ENCODE data around the gene TRABD2B.

The TRABD2B gene

DNA sequence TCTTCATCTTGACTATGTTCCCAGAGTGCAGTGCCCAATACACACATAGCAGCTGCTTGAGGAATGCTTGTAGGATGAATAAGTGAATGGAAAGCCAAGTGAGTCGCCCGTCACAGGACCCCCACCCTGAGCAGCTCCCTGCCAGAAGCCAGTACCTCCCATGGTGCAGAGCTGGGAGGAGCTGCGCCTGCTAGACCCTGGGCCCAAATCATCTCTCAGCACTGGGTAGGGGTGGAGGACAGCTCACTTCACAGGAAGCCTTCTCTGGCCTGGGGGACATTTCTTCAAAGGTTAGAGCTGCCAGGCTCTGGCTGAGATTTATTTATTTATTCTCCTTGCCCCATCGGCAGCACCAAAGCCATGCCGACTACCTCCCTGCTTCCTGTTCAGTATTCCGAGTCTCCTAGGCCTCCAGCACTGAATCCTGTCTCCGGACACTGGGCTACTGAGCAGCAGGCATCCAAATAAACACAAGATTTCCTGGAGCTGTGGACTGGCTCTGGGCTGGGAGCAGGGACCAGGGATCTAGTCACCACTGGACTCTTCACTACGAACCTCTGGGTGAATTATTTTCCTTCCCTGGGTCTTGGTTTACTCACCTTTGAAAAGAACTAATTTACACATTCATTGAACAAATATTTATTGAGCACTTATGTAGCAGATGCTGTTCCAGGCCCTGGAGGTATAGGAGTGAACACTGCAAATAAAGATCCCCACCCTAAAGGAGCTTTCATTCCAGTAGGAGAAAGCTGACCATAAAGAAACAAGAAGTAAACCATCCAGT is 187.7 kb downstream of the TRABD2B start:
- Histone ChIP-seq H3K36me3 (no peaks in the 10 kb centered on the region), H3K27me3 (no peaks in the 10 kb centered on the region), H4K20me1 (peaks cover 0 to 5% (median 0%) of the 10 kb centered on the region in 11 experiments; a peak in 1 of 22 replicates), H3K4me2 (no peak overlapping the region), H3K9ac (no peak overlapping the region), H3K4me3 (no peak overlapping the region), H3K4me1 (peaks cover 6 to 22% (median 16%) of the 10 kb centered on the region in 10 experiments), H3K9me3 (replicated peaks in 1 of 11) (no peaks in the 10 kb centered on the region), H3K27ac (no peak overlapping the region)
- TF ChIP-seq Cebpa-rat (IDR thresholded peaks at IDR 0.05) = no peak

DNA sequence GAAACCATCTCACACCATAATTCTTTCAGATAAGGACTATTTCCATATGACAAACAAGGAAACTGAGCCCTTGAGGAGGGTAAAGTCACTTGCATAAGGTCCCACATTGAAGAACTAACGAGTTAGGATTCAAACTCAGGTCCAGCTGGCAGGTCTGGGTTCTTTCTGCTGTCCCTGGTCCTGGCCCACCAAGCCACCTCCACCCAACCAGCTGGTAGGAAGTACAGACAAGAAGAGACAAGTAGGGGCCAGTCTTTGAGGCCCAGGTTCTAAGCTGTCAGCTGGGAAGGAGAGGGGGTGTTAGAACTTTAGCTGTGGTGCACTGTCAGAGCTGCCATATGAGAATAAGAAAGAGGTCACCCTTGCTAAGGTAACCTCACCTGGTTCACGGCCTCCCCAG is 188.6 kb downstream of the TRABD2B start:
- Histone ChIP-seq H3K4me1 (peaks cover 0 to 15% (median 8%) of the 10 kb centered on the region in 10 experiments; a peak in 15 of 20 replicates), H3K4me2 (no peak overlapping the region), H3K4me3 (no peak overlapping the region), H3K27ac (no peak overlapping the region), H3K27me3 (no peaks in the 10 kb centered on the region), H3K36me3 (no peaks in the 10 kb centered on the region), H3K9me3 (replicated peaks in 1 of 11) (no peaks in the 10 kb centered on the region), H4K20me1 (no peaks in the 10 kb centered on the region), H3K9ac (no peak overlapping the region)
- no peak for TF ChIP-seq Cebpa-rat (IDR thresholded peaks at IDR 0.05)

DNA sequence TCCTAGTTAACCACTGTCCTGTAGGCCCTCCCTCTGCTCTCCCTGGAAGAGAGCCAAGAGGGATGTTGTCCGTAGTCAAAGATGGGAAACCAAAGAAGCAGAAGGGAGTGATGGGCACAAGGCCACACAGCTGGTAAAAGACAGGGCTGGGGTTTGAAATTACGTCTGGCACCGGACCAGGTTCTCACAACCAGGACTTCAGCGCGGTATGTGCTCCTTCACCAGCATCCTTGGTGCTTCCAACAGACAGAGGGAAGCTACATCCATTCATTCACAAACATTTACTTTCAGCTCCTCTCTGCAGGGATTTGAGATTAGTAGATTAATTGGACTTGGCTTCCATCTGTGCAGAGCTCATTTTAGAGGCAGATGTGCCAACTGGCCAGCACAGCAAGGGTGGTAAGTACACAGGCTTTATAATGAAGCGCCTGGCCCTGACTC is 191.2 kb downstream of the TRABD2B start:
- no peak overlapping the region for H3K9ac ChIP-seq
- no peak overlapping the region for H3K4me2 ChIP-seq
- H3K9me3 ChIP-seq (replicated peaks in 1 of 11) = no peaks in the 10 kb centered on the region
- TF ChIP-seq Cebpa-rat (IDR thresholded peaks at IDR 0.05) = no peak
- peaks cover 0 to 10% (median 7%) of the 10 kb centered on the region in 10 experiments; a peak in 15 of 20 replicates for H3K4me1 ChIP-seq
- no peaks in the 10 kb centered on the region for H4K20me1 ChIP-seq
- no peak overlapping the region for H3K4me3 ChIP-seq
- no peaks in the 10 kb centered on the region for H3K36me3 ChIP-seq
- no peaks in the 10 kb centered on the region for H3K27me3 ChIP-seq
- no peak overlapping the region for H3K27ac ChIP-seq

DNA sequence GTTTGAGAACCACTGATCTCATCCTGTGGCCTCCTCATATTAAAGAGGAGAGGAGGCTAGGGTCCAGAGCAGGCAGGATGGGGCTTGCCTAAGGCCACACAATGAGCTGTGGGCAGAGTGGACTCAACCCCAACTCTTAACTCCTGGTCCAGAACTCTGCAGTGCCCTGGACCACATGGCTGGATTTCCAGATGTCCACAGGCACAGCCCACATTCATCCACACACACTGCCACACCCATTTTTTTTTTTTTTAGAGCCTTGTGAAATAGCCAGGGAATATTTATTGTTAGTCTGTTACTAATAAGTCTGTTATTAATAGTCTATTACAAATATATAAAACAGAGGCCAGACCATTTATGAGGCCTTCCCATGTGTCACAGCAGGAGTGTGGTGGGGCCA is 192.2 kb downstream of the TRABD2B start:
- no peak overlapping the region for H3K4me2 ChIP-seq
- no peak overlapping the region for H3K4me3 ChIP-seq
- H4K20me1 ChIP-seq = no peaks in the 10 kb centered on the region
- no peaks in the 10 kb centered on the region for H3K9me3 ChIP-seq (replicated peaks in 1 of 11)
- no peak for TF ChIP-seq Cebpa-rat (IDR thresholded peaks at IDR 0.05)
- no peaks in the 10 kb centered on the region for H3K36me3 ChIP-seq
- H3K27ac ChIP-seq = no peak overlapping the region
- no peak overlapping the region for H3K9ac ChIP-seq
- H3K27me3 ChIP-seq = no peaks in the 10 kb centered on the region
- peaks cover 0 to 10% (median 6%) of the 10 kb centered on the region in 10 experiments; a peak in 11 of 20 replicates for H3K4me1 ChIP-seq

DNA sequence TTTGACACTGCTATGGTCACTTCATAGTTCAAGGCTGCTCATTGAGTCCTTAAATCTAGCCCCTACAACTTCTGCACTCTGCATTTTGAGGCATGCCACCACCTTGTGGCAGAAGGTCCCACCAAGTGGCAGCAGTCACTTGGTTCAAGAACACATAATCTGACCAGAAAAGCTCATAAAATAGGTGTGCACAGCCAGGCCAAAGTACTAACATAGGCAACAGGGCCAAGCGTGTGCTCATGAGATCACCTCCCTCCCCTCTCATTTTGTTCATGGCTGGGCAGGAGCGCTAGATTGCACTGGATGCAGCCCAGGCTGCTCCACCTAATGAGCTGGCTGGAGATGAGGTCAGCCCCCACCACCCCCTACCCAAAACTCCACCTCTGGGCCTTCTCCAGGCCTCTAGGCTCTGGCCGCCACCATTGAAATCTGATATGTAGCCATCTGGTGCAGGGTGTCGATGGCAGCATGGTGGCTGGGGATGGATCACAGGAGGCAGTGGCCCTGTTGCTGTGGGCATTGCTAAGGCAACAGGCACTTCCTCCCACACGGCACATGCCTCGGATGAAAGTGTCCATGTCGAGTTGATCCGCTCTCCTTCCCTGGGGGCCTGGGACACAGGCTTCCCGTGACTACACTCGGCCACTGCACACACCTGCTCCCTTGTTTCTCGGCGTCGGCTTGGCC is 193.2 kb downstream of the TRABD2B start:
- Histone ChIP-seq H3K36me3 (no peaks in the 10 kb centered on the region), H3K9me3 (replicated peaks in 1 of 11) (no peaks in the 10 kb centered on the region), H3K27ac (no peak overlapping the region), H3K4me1 (peaks cover 0 to 10% (median 6%) of the 10 kb centered on the region in 10 experiments; a peak in 11 of 20 replicates), H3K27me3 (no peaks in the 10 kb centered on the region), H3K9ac (no peak overlapping the region), H3K4me3 (no peak overlapping the region), H4K20me1 (no peaks in the 10 kb centered on the region), H3K4me2 (no peak overlapping the region)
- TF ChIP-seq Cebpa-rat (IDR thresholded peaks at IDR 0.05) = no peak

DNA sequence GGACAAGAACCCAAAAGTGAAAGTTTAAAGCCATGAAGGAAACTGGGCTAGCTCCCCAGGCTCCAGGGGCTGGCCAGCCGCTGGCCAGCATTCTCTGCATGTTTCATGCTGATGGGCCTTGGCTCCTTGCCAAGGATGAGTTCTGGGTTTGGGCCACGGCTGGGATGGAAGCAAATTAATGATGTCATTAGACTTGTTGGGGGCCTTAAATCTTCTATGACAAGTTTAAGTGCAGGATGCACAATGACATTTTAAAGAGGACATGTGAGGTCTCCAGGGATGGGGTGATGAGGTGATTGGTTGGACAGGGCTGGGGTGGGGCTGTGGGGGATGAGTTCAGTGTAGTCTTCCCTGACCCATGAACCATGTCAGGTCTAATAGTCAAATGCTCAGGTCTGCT is 199.6 kb downstream of the TRABD2B start:
- Histone ChIP-seq H3K9me3 (replicated peaks in 1 of 11) (no peaks in the 10 kb centered on the region), H3K27ac (no peak overlapping the region), H3K27me3 (no peaks in the 10 kb centered on the region), H3K4me3 (no peak overlapping the region), H3K9ac (no peak overlapping the region), H3K36me3 (no peaks in the 10 kb centered on the region), H3K4me1 (no peaks in the 10 kb centered on the region), H3K4me2 (no peak overlapping the region), H4K20me1 (0 out of 22 replicates have a peak, but pooled peaks cover 0 to 2% (median 0%) of the 10 kb centered on the region in 11 experiments)
- no peak for TF ChIP-seq Cebpa-rat (IDR thresholded peaks at IDR 0.05)

DNA sequence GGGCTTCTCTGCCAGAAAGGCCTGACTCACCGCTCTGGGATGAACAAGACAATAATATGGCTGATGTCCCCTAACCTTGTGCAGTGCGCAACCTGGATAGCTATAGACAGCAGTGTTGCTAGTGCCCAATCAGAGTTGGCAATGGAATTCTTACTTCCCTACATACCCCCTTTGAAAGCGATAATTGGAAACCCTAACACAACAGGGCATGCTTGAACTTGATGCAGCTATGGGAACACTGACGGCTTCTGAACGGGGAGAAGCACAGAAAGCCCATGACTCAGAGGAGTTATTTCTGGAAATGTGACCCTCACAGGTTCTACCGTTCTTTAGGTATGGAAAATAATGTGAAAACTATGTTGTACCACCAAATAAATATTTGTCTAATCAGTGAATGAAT is 200.6 kb downstream of the TRABD2B start:
- no peak overlapping the region for H3K9ac ChIP-seq
- no peaks in the 10 kb centered on the region for H3K27me3 ChIP-seq
- no peak overlapping the region for H3K27ac ChIP-seq
- H3K4me2 ChIP-seq = no peak overlapping the region
- no peaks in the 10 kb centered on the region for H3K9me3 ChIP-seq (replicated peaks in 1 of 11)
- H3K4me3 ChIP-seq = no peak overlapping the region
- no peaks in the 10 kb centered on the region for H3K36me3 ChIP-seq
- no peaks in the 10 kb centered on the region for H3K4me1 ChIP-seq
- no peak for TF ChIP-seq Cebpa-rat (IDR thresholded peaks at IDR 0.05)
- H4K20me1 ChIP-seq = 0 out of 22 replicates have a peak, but pooled peaks cover 0 to 2% (median 0%) of the 10 kb centered on the region in 11 experiments

DNA sequence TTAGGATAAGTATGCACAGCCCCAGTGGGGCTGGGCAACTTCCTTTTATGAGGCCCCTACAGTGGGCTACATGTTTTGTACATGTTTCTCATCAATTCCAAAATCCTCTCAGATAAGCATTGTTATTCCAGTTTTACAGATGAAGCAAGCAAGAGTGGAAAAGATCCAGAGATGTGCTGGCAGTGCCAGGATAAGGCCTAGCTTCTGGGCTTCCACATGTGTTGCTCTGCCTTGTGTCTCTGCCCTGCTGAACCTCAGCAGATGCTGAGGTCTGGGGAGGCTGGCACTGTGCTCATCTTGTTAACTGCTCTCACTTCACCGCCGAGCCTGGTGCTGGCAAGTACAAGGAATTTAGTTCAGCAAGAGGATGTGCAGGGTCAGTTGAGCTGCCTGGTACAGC is 202.1 kb downstream of the TRABD2B start:
- H3K36me3 ChIP-seq = no peaks in the 10 kb centered on the region
- H3K9ac ChIP-seq = no peak overlapping the region
- H3K4me1 ChIP-seq = no peaks in the 10 kb centered on the region
- H4K20me1 ChIP-seq = 0 out of 22 replicates have a peak, but pooled peaks cover 0 to 2% (median 0%) of the 10 kb centered on the region in 11 experiments
- H3K4me2 ChIP-seq = no peak overlapping the region
- H3K9me3 ChIP-seq (replicated peaks in 1 of 11) = no peaks in the 10 kb centered on the region
- no peak overlapping the region for H3K4me3 ChIP-seq
- H3K27ac ChIP-seq = no peak overlapping the region
- H3K27me3 ChIP-seq = no peaks in the 10 kb centered on the region
- no peak for TF ChIP-seq Cebpa-rat (IDR thresholded peaks at IDR 0.05)

DNA sequence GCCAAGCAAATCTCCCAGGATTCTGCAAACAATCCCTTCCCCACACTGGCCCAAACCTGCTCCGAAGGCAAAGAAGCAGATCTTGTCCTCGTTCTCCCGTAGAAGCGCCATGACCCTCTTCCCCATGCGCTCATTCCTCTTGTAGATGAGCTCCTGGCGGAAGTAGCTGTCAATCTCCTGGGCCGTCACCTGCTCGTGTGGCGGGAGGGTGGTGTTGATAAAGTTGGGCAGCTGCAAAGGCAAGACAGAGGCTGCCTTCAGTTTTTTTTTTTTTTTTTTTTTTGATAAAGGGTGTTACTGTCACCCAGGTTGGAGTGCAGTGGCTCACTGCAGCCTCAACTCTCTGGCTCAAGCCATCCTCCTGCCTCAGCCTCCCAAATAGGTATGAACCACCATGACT is 202.7 kb downstream of the TRABD2B start:
- Histone ChIP-seq H3K9me3 (replicated peaks in 1 of 11) (no peaks in the 10 kb centered on the region), H3K36me3 (no peaks in the 10 kb centered on the region), H3K4me3 (no peak overlapping the region), H3K27me3 (no peaks in the 10 kb centered on the region), H4K20me1 (0 out of 22 replicates have a peak, but pooled peaks cover 0 to 2% (median 0%) of the 10 kb centered on the region in 11 experiments), H3K4me2 (no peak overlapping the region), H3K27ac (no peak overlapping the region), H3K9ac (no peak overlapping the region), H3K4me1 (no peaks in the 10 kb centered on the region)
- TF ChIP-seq Cebpa-rat (IDR thresholded peaks at IDR 0.05) = no peak
